HFF-Myc (cell line): ENCODE data around the gene STRA8.

ENCODE experiments used
- DNase-seq: peaks from one replicate; pipeline ENCODE4 v3.0.0-alpha.2; 2011; ENCODE audit warnings: low read depth; ENCODE audit errors: extremely low read depth
- H3K4me3 ChIP-seq: replicated peaks from 2 replicates; pipeline ENCODE4 v1.5.1; 2011; ENCODE audit warnings: low read depth, mild to moderate bottlenecking, control low read depth, low read length
- CTCF ChIP-seq: IDR thresholded peaks from 2 replicates; pipeline ENCODE4 v1.5.1; 2012; ENCODE audit warnings: mild to moderate bottlenecking, low read depth, low read length, control low read depth; ENCODE audit errors: missing control alignments

STRA8 gene

GRCh38 chr7:135195156-135195555, 38.5 kb upstream of the STRA8 start:
- H3K4me3 ChIP-seq = no peak overlapping the region
- no peak for TF ChIP-seq CTCF
- no peak for DNase-seq

GRCh38 chr7:135195968-135196629, 37.5 kb upstream of the STRA8 start:
- DNase-seq = no peak
- TF ChIP-seq CTCF = no peak
- no peak overlapping the region for H3K4me3 ChIP-seq

GRCh38 chr7:135197343-135197742, 36.3 kb upstream of the STRA8 start:
- H3K4me3 ChIP-seq = no peak overlapping the region

GRCh38 chr7:135197906-135198655, 35.6 kb upstream of the STRA8 start:
- H3K4me3 ChIP-seq = no peak overlapping the region
- no peak for TF ChIP-seq CTCF
- peak; percentile 42 for DNase-seq

More at GRCh38 chr7:135197343-135197742, 36.3 kb upstream of the STRA8 start:
- TF ChIP-seq CTCF = no peak
- no peak for DNase-seq

- H3K4me3 ChIP-seq = no peak overlapping the region
Measured at GRCh38 chr7:135199439-135199838, 34.2 kb upstream of the STRA8 start.

GRCh38 chr7:135200821-135201331, 32.8 kb upstream of the STRA8 start:
- H3K4me3 ChIP-seq = no peak overlapping the region
- TF ChIP-seq CTCF = no peak
- no peak for DNase-seq

More at GRCh38 chr7:135199439-135199838, 34.2 kb upstream of the STRA8 start:
- DNase-seq = no peak
- no peak for TF ChIP-seq CTCF
